IMR-90 (cell line): ENCODE data around the gene TMEM143. TPM values are rescaled to one million over a fixed set of nuclear protein-coding genes. Genes with fewer than 3 reads are reported as not detected.

Source experiments
- ATAC-seq: fragments of 200-7000 bp; cut with Tn5 transposase; 2 replicates; pipeline ENCODE4 v1.9.1; 2020; ENCODE audit warnings: low read depth, mild to moderate bottlenecking, moderate library complexity
- BruUV-seq: library from RNA; stranded (reverse); fragments of 400-500 nt; replicated peaks from 2 replicates; lab custom pipeline; 2021; lab: Mats Ljungman, UMichigan
- CTCF ChIA-PET: fragments of 300-600 bp; formaldehyde crosslinking; extraction: SDS; loops from one replicate; lab custom pipeline; 2021; ENCODE audit warnings: antibody characterized with exemption; lab: Yijun Ruan, JAX
- POLR2A ChIA-PET: fragments of 300-600 bp; sonication (Branson Sonifier 250); formaldehyde crosslinking; loops from one replicate; lab custom pipeline; 2022; ENCODE audit warnings: antibody characterized with exemption; ENCODE audit not compliant: unreplicated experiment; lab: Charles Lee
- DNase-seq: peaks from one replicate; pipeline ENCODE4 v3.0.0; 2013
- H2AFZ ChIP-seq: replicated peaks from 2 replicates; pipeline ENCODE3; 2013; ENCODE audit warnings: low read length, mild to moderate bottlenecking; ENCODE audit not compliant: poor library complexity
- H2AK5ac ChIP-seq: 2 replicates; pipeline ENCODE4 v1.6.1; 2013; ENCODE audit warnings: low read depth, low read length, inconsistent platforms
- H2AK9ac ChIP-seq: replicated peaks from 2 replicates; pipeline ENCODE3; 2013; ENCODE audit warnings: mild to moderate bottlenecking, low read depth, low read length, moderate library complexity; ENCODE audit not compliant: poor library complexity
- H2BK120ac ChIP-seq: 2 replicates; pipeline ENCODE4 v1.6.1; 2013; ENCODE audit warnings: low read depth, low read length, inconsistent platforms
- H2BK15ac ChIP-seq: 3 replicates; pipeline ENCODE4 v1.6.1; 2013; ENCODE audit warnings: low read depth, low read length, inconsistent platforms
- H2BK20ac ChIP-seq: 2 replicates; pipeline ENCODE4 v1.6.1; 2013; ENCODE audit warnings: low read depth, mild to moderate bottlenecking, inconsistent platforms, low read length, moderate library complexity
- H2BK5ac ChIP-seq: 2 replicates; pipeline ENCODE4 v1.6.1; 2013; ENCODE audit warnings: mild to moderate bottlenecking, low read depth, low read length, inconsistent platforms; ENCODE audit not compliant: poor library complexity, severe bottlenecking
- H3K14ac ChIP-seq: replicated peaks from 2 replicates; pipeline ENCODE4 v1.6.1; 2013; ENCODE audit warnings: low read depth, low read length, inconsistent platforms
- H3K18ac ChIP-seq: 2 replicates; pipeline ENCODE4 v1.6.1; 2013; ENCODE audit warnings: low read depth, low read length, control low read depth
- H3K23ac ChIP-seq: 2 replicates; pipeline ENCODE4 v1.6.1; 2013; ENCODE audit warnings: low read depth, low read length, inconsistent platforms
- H3K27ac ChIP-seq: 2 replicates; pipeline ENCODE4 v1.5.1; 2013; ENCODE audit warnings: mild to moderate bottlenecking, control low read depth, low read length; ENCODE audit not compliant: insufficient read depth
- H3K27me3 ChIP-seq: 2 replicates; pipeline ENCODE4 v1.6.1; 2013; ENCODE audit warnings: low read length; ENCODE audit not compliant: control insufficient read depth, insufficient read depth
- H3K36me3 ChIP-seq: 2 replicates; pipeline ENCODE4 v1.6.1; 2013; ENCODE audit warnings: low read length, mixed read lengths; ENCODE audit not compliant: control insufficient read depth, insufficient read depth
- H3K4ac ChIP-seq: 2 replicates; pipeline ENCODE4 v1.6.1; 2013; ENCODE audit warnings: low read depth, low read length, inconsistent platforms
- H3K4me1 ChIP-seq: 2 replicates; pipeline ENCODE4 v1.6.1; 2013; ENCODE audit warnings: low read length, mixed read lengths; ENCODE audit not compliant: control insufficient read depth, insufficient read depth
- H3K4me2 ChIP-seq: 2 replicates; pipeline ENCODE4 v1.6.1; 2013; ENCODE audit warnings: low read depth, mild to moderate bottlenecking, control low read depth, low read length, moderate library complexity
- H3K4me3 ChIP-seq: 2 replicates; pipeline ENCODE4 v1.5.1; 2013; ENCODE audit warnings: low read depth, mild to moderate bottlenecking, control low read depth, low read length, moderate library complexity; ENCODE audit not compliant: insufficient read depth
- H3K56ac ChIP-seq: 2 replicates; pipeline ENCODE4 v1.6.1; 2013; ENCODE audit warnings: low read length, inconsistent platforms; ENCODE audit not compliant: insufficient read depth; ENCODE audit errors: extremely low read depth
- H3K79me1 ChIP-seq, 2 experiments: 2 replicates each; pipeline ENCODE4 v1.6.1; 2013; ENCODE audit warnings: low read length in 2 of 2, inconsistent platforms in 1 of 2, low read depth in 1 of 2
- H3K9ac ChIP-seq: 2 replicates; pipeline ENCODE4 v1.6.1; 2013; ENCODE audit warnings: low read depth, low read length, control low read depth
- H3K9me1 ChIP-seq: 2 replicates; pipeline ENCODE4 v1.6.1; 2013; ENCODE audit warnings: low read length, inconsistent platforms; ENCODE audit not compliant: insufficient read depth
- H3K9me3 ChIP-seq: 2 replicates; pipeline ENCODE4 v1.6.1; 2013; ENCODE audit warnings: low read length; ENCODE audit not compliant: control insufficient read depth, insufficient read depth
- H4K20me1 ChIP-seq: 2 replicates; pipeline ENCODE4 v1.6.1; 2013; ENCODE audit warnings: low read length, inconsistent platforms; ENCODE audit not compliant: insufficient read depth
- H4K5ac ChIP-seq: 2 replicates; pipeline ENCODE4 v1.6.1; 2013; ENCODE audit warnings: mild to moderate bottlenecking, low read depth, low read length, control low read depth
- H4K8ac ChIP-seq, 2 experiments: 2 replicates each; pipeline ENCODE4 v1.6.1; 2013; ENCODE audit warnings: low read depth in 2 of 2, low read length in 2 of 2, control low read depth in 1 of 2, inconsistent platforms in 1 of 2
- H4K91ac ChIP-seq: 2 replicates; pipeline ENCODE4 v1.6.1; 2013; ENCODE audit warnings: low read depth, low read length, inconsistent platforms; ENCODE audit not compliant: insufficient read depth
- BHLHE40 ChIP-seq: fragments of 150-350 bp; IDR thresholded peaks from 2 replicates; pipeline ENCODE4 v1.6.1; 2016; ENCODE audit warnings: mild to moderate bottlenecking, low read depth, low read length
- CEBPB ChIP-seq: IDR thresholded peaks from 2 replicates; pipeline ENCODE4 v1.6.1; 2012; ENCODE audit warnings: low read depth, low read length, improper control_type of control experiment
- CHD1 ChIP-seq: IDR thresholded peaks from 2 replicates; pipeline ENCODE4 v1.6.1; 2012; ENCODE audit warnings: low read depth, low read length, improper control_type of control experiment
- CTCF ChIP-seq: conservative IDR thresholded peaks from 2 replicates; pipeline ENCODE4 v1.5.1; 2012; ENCODE audit warnings: mild to moderate bottlenecking, low read depth, low read length, improper control_type of control experiment
- ELK1 ChIP-seq: fragments of 150-350 bp; IDR thresholded peaks from 2 replicates; pipeline ENCODE4 v1.6.1; 2016; ENCODE audit warnings: low read depth, mild to moderate bottlenecking, low read length, moderate library complexity, borderline replicate concordance
- MAFK ChIP-seq: IDR thresholded peaks from 2 replicates; pipeline ENCODE4 v1.6.1; 2012; ENCODE audit warnings: low read depth, low read length, improper control_type of control experiment
- MAZ ChIP-seq: IDR thresholded peaks from 2 replicates; pipeline ENCODE4 v1.6.1; 2012; ENCODE audit warnings: low read depth, mild to moderate bottlenecking, low read length, improper control_type of control experiment, moderate library complexity, borderline replicate concordance
- MXI1 ChIP-seq: IDR thresholded peaks from 2 replicates; pipeline ENCODE4 v1.6.1; 2012; ENCODE audit warnings: low read depth, mild to moderate bottlenecking, low read length, moderate library complexity, borderline replicate concordance
- POLR2A ChIP-seq: IDR thresholded peaks from 2 replicates; pipeline ENCODE4 v1.6.1; 2012; ENCODE audit warnings: mild to moderate bottlenecking, low read depth, low read length
- RCOR1 ChIP-seq: IDR thresholded peaks from 2 replicates; pipeline ENCODE4 v1.6.1; 2012; ENCODE audit warnings: mild to moderate bottlenecking, low read length, improper control_type of control experiment; ENCODE audit not compliant: insufficient replicate concordance
- RFX5 ChIP-seq: IDR thresholded peaks from 2 replicates; pipeline ENCODE4 v1.8.0; 2012; ENCODE audit warnings: low read depth, mild to moderate bottlenecking, low read length, moderate library complexity
- SMC3 ChIP-seq: fragments of 150-350 bp; IDR thresholded peaks from 2 replicates; pipeline ENCODE4 v1.6.1; 2016; ENCODE audit warnings: low read depth, mild to moderate bottlenecking, antibody characterized with exemption, low read length, moderate library complexity
- USF2 ChIP-seq: fragments of 150-350 bp; IDR thresholded peaks from 2 replicates; pipeline ENCODE4 v1.6.1; 2017; ENCODE audit warnings: mild to moderate bottlenecking, antibody characterized with exemption, low read length, low read depth
- WGBS, 2 experiments: methylation state at CpG; one replicate each; pipeline versions ENCODE4 v1.1.5 to v1.1.7; 2013; ENCODE audit warnings: missing lambda C conversion rate in 2 of 2; ENCODE audit not compliant: insufficient read length in 1 of 2; ENCODE audit errors: extremely low coverage in 2 of 2; 5-methylcytosine and 5-hydroxymethylcytosine counted together
- dilution Hi-C: fragments of 300-500 bp; cut with HindIII; formaldehyde crosslinking; loops from one replicate; pipeline ENCODE4 v1.14.3; 2018; ENCODE audit warnings: low sequenced_read_pairs; ENCODE audit not compliant: unreplicated experiment
- in situ Hi-C: fragments of 300-500 bp; cut with MboI; formaldehyde crosslinking; loops from 3 replicates; pipeline ENCODE4 v1.14.3; 2019; ENCODE audit warnings: low sequenced_read_pairs, inconsistent platforms, mixed read lengths
- intact Hi-C: fragments of 100-400 bp; cut with micrococcal nuclease; formaldehyde crosslinking; loops from 2 replicates; pipeline ENCODE4 v1.10.0; 2022
- polyA plus RNA-seq, 3 experiments: library from polyadenylated mRNA; depleted of rRNA; stranded (reverse); fragments of >200 nt; gene quantifications; 2 replicates each; pipeline ENCODE4 v1.2.3, GENCODE V29; 2012; ENCODE audit warnings: low replicate concordance in 1 of 3
- total RNA-seq: library from RNA; depleted of rRNA; stranded (reverse); fragments of >200 nt; gene quantifications from 2 replicates; pipeline ENCODE4 v1.2.3, GENCODE V29; 2012

The TMEM143 gene
- total and polyA plus RNA-seq, 2 of the 4 experiments (the other 2 are of a cell fraction): 1.3 to 7.6 TPM

- no peaks in the 10 kb centered on the region for H3K79me1 ChIP-seq
- no peak overlapping the region for H3K23ac ChIP-seq
- ChIA-PET CTCF (interaction anchor here (0.6 kb wide), 1 partner anchor 29 kb away, joined by 7 read pairs; no protein-coding TSS in a partner anchor), POLR2A (no interaction called here)
- no peak overlapping the region for H3K4ac ChIP-seq
- H3K4me2 ChIP-seq: no peak overlapping the region
- intact Hi-C loops: no loop called here
- H4K91ac ChIP-seq: no peak overlapping the region
- H2BK20ac ChIP-seq: no peak overlapping the region
- no peak overlapping the region for H2BK120ac ChIP-seq
- H3K9me3 ChIP-seq: no peaks in the 10 kb centered on the region
- dilution Hi-C loops: no loop called here
- 71% methylated on average over 8 of the region's 10 CpGs; no CpG with 5 or more reads in 1 of the 2 experiments for WGBS, 2 experiments
- no peak overlapping the region for H3K27ac ChIP-seq
- no peaks in the 10 kb centered on the region for H4K20me1 ChIP-seq
- H2AFZ ChIP-seq: peak overlapping the region; percentile 51
- H3K4me1 ChIP-seq: peaks cover 3% of the 10 kb centered on the region
- no peak for ATAC-seq
- no peak overlapping the region for H3K14ac ChIP-seq
- BruUV-seq: no TSS peak
- H2AK9ac ChIP-seq: no peak overlapping the region
- H4K8ac ChIP-seq: no peak overlapping the region
- H3K36me3 ChIP-seq: no peaks in the 10 kb centered on the region
- DNase-seq: no peak
- H2BK5ac ChIP-seq: no peak overlapping the region
- H3K9me1 ChIP-seq: no peaks in the 10 kb centered on the region
- in situ Hi-C loops: no loop called here
- no peak for TF ChIP-seq SMC3
- no peak for TF ChIP-seq MXI1
- no peak for TF ChIP-seq BHLHE40
- TF ChIP-seq POLR2A: no peak
- no peak for TF ChIP-seq CTCF
- no peak for TF ChIP-seq RCOR1
- TF ChIP-seq RFX5: no peak
- TF ChIP-seq CHD1: no peak
- TF ChIP-seq CEBPB: no peak
- TF ChIP-seq USF2: no peak
- TF ChIP-seq MAFK: no peak
- no peak for TF ChIP-seq MAZ
- no peak for TF ChIP-seq ELK1
- H4K5ac ChIP-seq: no peak overlapping the region
- no peak overlapping the region for H3K56ac ChIP-seq
- no peak overlapping the region for H2AK5ac ChIP-seq
- no peak overlapping the region for H3K18ac ChIP-seq
- H3K9ac ChIP-seq: no peak overlapping the region
- no peak overlapping the region for H3K4me3 ChIP-seq
- no peaks in the 10 kb centered on the region; the same call in 1 of the 2 replicates for H3K27me3 ChIP-seq
- H2BK15ac ChIP-seq: no peak overlapping the region
Measured at GRCh38 chr19:48295458-48295857, 68.3 kb downstream of the TMEM143 start.
